Measurements from ENCODE around the gene ZNF253. TPM values are rescaled to one million over a fixed set of nuclear protein-coding genes. Genes with fewer than 3 reads are reported as not detected.
"Not testable (repeated sequence)": the region's sequence is repeated elsewhere in the genome, so short reads cannot be mapped to it uniquely, and the experiment has no call there.

ZNF253 gene
- total RNA-seq, 4 donors from 2014 or later = 11.2 to 37.1 (median 12.9) TPM

GRCh38 chr19:19823916-19824315 is 41.8 kb upstream of the ZNF253 start:
- DNase-seq = no peak
- H3K4me3 ChIP-seq = no peak overlapping the region

GRCh38 chr19:19826875-19827274 is 38.8 kb upstream of the ZNF253 start:
- Histone ChIP-seq H3K4me3 (no peak overlapping the region), H3K4me1 (no peaks in the 10 kb centered on the region), H3K9me3 (peaks cover 0 to 41% (median 9%) of the 10 kb centered on the region in 4 donors)

More at GRCh38 chr19:19823916-19824315, 41.8 kb upstream of the ZNF253 start:
- H3K36me3 ChIP-seq = peaks cover 0 to 17% (median 0%) of the 10 kb centered on the region in 3 donors
- no peak overlapping the region for H3K27ac ChIP-seq
- TF ChIP-seq POLR2A (IDR thresholded peaks at IDR 0.05) = no peak
- no peak for TF ChIP-seq CTCF (IDR thresholded peaks at IDR 0.05)
- peaks cover 0 to 17% (median 0%) of the 10 kb centered on the region in 4 donors for H3K4me1 ChIP-seq
- H3K27me3 ChIP-seq = no peaks in the 10 kb centered on the region
- peaks cover 0 to 20% (median 0%) of the 10 kb centered on the region in 4 donors for H3K9me3 ChIP-seq

DNA sequence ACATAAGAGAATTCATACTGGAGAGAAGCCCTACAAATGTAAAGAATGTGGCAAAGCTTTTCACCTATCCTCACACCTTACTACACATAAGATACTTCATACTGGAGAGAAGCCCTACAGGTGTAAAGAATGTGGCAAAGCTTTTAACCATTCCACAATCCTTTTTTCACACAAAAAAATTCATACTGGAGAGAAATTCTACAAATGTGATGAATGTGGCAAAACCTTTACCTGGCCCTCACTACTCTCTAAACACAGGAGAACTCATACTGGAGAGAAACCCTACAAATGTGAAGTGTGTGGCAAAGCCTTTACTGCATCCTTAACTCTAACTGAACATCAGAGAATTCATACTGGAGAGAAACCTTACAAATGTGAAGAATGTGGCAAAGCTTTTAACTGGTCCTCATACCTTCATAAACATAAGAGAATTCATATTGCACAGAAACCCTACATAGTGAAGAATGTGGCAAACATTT is 30.1 kb upstream of the ZNF253 start:
- H3K27ac ChIP-seq = no peak overlapping the region
- no peak overlapping the region for H3K4me3 ChIP-seq
- H3K36me3 ChIP-seq = no peaks in the 10 kb centered on the region
- DNase-seq = no peak
- H3K27me3 ChIP-seq = no peaks in the 10 kb centered on the region
- no peaks in the 10 kb centered on the region for H3K4me1 ChIP-seq
- peaks cover 0 to 74% (median 22%) of the 10 kb centered on the region in 4 donors for H3K9me3 ChIP-seq
- TF ChIP-seq POLR2A (IDR thresholded peaks at IDR 0.05) (no peak), CTCF (IDR thresholded peaks at IDR 0.05) (no peak)

More at GRCh38 chr19:19826875-19827274, 38.8 kb upstream of the ZNF253 start:
- DNase-seq = no peak
- no peak for TF ChIP-seq CTCF (IDR thresholded peaks at IDR 0.05)
- no peak for TF ChIP-seq POLR2A (IDR thresholded peaks at IDR 0.05)
- no peaks in the 10 kb centered on the region for H3K36me3 ChIP-seq
- H3K27me3 ChIP-seq = no peaks in the 10 kb centered on the region
- no peak overlapping the region for H3K27ac ChIP-seq

DNA sequence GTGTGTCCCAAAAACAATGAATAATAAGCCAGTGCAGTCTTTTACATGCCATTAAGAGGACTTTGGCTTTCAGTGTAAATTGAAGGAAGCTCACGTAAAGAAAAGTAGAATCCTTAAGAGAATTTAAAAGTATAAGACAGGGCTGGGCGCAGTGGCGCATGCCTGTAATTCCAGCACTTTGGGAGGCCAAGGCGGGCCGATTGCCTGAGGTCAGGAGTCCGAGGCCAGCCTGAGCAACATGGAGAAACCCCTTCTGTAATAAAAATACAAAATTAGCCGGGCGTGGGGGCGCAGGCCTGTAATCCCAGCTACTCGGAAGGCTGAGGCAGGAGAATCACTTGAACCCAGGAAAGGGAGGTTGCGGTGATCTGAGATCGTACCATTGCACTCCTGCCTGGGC is 17.9 kb upstream of the ZNF253 start:
- no peak for DNase-seq
- Histone ChIP-seq H3K4me3 (no peak overlapping the region), H3K4me1 (no peaks in the 10 kb centered on the region), H3K27ac (no peak overlapping the region), H3K27me3 (no peaks in the 10 kb centered on the region), H3K36me3 (no peaks in the 10 kb centered on the region), H3K9me3 (no peaks in the 10 kb centered on the region)
- TF ChIP-seq CTCF (IDR thresholded peaks at IDR 0.05) (no peak), POLR2A (IDR thresholded peaks at IDR 0.05) (no peak)

- H3K4me1 ChIP-seq = no peaks in the 10 kb centered on the region
Observed at GRCh38 chr19:19849056-19849455, 16.6 kb upstream of the ZNF253 start.

DNA sequence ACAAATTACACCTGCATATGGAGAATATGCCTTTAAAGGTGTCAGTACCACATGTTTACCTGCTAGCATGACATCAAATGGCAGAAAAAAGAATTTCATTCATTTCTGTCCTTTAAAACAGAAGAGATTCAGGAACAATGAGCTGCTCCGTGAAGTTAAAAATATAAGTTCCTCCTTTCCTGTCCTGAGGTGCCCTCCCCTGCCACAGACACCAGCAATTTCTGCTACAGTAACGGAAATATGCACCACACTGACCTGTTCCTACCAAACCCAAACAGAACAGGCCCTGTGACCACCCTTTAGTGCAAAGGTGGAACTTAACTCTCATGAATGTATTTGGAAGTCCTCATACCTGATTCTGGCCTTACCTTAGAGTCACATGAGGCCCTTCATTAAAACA is 13.9 kb upstream of the ZNF253 start:
- not testable (repeated sequence) for DNase-seq, H3K27me3 ChIP-seq, H3K4me3 ChIP-seq, H3K36me3 ChIP-seq, H3K4me1 ChIP-seq, H3K27ac ChIP-seq, H3K9me3 ChIP-seq

More at GRCh38 chr19:19849056-19849455, 16.6 kb upstream of the ZNF253 start:
- TF ChIP-seq POLR2A (IDR thresholded peaks at IDR 0.05) (no peak), CTCF (IDR thresholded peaks at IDR 0.05) (no peak)
- Histone ChIP-seq H3K27ac (no peak overlapping the region), H3K4me3 (no peak overlapping the region), H3K9me3 (no peaks in the 10 kb centered on the region), H3K36me3 (no peaks in the 10 kb centered on the region), H3K27me3 (no peaks in the 10 kb centered on the region)
- DNase-seq = no peak
